Endometrial microvascular endothelial cells (primary cell): ENCODE data around the gene PHETA1. TPM values are rescaled to one million over a fixed set of nuclear protein-coding genes. Genes with fewer than 3 reads are reported as not detected.

ENCODE experiments used
- in situ Hi-C: cut with HindIII; loops from 2 replicates; pipeline ENCODE4 v1.10.0; 2017; ENCODE audit warnings: low sequenced_read_pairs, low pct_unique_long_range_greater_than_20kb; ENCODE audit errors: inconsistent ontology term
- total RNA-seq: library from RNA; depleted of rRNA; stranded (reverse); fragments of >200 nt; gene quantifications from one replicate; pipeline ENCODE4 v1.2.3, GENCODE V29; 2015; ENCODE audit errors: inconsistent ontology term

The PHETA1 gene, protein sequence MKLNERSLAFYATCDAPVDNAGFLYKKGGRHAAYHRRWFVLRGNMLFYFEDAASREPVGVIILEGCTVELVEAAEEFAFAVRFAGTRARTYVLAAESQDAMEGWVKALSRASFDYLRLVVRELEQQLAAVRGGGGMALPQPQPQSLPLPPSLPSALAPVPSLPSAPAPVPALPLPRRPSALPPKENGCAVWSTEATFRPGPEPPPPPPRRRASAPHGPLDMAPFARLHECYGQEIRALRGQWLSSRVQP
- 6.0 TPM for total RNA-seq

DNA sequence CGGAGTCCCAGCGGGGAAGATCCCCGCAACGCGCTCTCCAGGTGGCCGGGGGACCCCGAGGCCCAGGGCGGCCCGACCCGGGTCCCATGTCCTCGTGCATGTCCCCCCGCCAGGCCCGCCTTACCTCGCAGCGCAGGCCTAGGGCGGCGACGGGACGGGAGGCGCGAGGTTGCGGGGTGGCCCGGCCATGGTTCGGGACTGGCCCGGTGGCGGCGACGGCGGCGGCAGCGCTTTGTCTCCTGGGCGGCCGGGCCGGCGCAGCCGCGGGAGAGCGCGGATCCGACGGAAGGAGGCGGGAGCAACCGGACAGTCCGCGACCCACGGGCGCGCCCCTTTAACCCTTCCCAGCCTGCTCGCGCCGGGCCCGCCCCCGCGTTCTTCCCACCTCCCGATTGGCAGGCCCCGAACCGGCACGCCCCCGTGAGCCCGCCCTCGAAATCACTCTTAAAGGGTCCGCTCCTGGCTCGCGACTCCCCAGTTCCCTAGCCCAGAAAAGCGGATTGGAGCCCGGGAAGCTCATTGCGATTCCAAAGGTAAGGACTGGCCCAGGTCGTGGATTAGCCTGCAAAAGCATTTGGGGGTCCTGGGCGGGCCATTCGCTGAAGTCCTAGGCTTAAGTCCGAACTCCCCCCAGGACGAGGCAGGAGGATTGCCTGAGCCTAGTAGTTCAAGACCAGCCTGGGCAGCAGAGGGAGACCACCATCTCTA is at the start of gene PHETA1:
TSS of gene PHETA1 (minus strand) at position 308 of the 708 bp plus-strand sequence. CDS start 5,668 bp downstream, outside the sequence.
- in situ Hi-C loops = no loop called here

DNA sequence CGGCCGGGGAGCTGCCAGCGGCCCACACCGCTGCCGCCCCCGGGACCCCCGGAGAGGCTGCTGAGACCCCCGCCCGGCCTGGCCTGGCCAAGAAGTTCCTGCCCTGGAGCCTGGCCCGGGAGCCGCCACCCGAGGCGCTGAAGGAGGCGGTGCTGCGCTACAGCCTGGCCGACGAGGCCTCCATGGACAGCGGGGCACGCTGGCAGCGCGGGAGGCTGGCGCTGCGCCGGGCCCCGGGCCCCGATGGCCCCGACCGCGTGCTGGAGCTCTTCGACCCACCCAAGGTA is 49.6 kb upstream of the PHETA1 start:
- in situ Hi-C loops = no loop called here

DNA sequence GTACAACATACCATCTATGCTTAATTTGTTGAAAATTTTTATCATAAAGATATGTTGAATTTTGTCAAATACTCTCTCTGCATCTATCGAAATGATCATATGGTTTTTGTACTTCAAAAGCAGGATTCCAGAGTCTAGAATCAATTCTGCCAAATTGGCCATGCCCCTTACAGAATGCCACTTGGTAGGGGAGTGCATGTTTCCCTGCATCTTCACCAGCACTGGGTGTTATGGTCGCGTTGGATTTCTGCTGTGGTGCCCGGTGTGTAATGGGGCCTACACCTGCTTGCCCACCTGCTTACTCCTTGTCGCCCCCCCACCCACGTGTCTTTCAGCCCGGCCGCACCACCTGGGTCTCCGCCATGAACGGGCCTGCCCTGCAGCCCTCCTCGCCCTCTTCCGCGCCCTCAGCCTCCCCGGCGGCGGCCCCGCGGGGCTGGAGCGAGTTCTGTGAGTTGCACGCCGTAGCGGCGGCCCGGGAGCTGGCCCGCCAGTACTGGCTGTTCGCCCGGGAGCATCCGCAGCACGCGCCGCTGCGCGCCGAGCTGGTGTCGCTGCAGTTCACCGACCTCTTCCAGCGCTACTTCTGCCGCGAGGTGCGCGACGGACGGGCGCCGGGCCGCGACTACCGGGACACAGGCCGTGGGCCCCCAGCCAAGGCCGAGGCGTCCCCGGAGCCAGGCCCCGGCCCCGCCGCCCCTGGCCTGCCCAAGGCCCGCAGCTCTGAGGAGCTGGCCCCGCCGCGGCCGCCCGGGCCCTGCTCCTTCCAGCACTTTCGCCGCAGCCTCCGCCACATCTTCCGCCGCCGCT is 49.1 kb upstream of the PHETA1 start:
- in situ Hi-C loops = no loop called here

DNA sequence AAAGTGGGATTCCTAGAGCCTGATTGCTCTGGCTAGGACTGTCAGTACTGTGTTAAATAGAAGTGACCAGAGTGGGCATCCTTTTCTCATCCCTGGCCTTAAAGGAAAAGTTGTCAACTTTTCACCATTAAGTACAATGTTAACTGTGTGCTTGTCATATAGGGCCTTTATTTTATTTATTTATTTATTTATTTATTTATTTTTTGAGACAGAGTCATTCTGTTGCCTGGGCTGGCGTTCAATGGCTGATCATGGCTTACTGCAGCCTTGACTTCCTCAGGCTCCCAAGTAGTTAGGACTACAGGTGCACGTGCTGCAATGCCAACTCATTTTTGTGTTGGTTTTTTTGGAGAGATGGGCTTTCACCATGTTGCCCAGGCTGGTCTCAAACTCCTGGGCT is 48.4 kb upstream of the PHETA1 start:
- in situ Hi-C loops = no loop called here

DNA sequence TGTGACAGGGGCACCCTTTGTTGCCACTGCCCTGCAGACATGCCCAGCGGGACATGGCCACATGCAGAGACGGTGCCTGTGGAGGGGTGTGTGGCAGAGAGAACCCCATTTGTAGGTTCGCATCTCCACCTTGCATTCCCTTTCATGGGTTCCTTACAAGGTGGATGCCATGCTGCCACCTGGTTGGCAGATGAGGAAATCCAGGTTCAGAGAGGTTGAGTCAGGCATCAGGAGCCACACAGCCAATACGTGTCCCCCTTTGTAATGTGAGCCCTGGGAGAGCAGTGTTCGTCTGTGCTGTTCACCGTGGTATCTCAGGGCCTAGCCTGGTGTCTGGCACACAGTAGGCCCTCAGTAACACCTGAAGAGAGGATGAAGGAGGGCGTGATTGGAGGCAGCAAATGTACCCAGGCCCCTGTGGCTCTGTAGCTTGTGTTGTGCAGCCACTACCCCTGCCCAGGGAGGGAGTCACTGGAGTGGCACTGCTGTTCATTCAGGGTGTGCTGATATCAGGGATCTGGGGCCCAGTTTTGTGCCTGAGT is 45.9 kb upstream of the PHETA1 start:
- in situ Hi-C loops = no loop called here

DNA sequence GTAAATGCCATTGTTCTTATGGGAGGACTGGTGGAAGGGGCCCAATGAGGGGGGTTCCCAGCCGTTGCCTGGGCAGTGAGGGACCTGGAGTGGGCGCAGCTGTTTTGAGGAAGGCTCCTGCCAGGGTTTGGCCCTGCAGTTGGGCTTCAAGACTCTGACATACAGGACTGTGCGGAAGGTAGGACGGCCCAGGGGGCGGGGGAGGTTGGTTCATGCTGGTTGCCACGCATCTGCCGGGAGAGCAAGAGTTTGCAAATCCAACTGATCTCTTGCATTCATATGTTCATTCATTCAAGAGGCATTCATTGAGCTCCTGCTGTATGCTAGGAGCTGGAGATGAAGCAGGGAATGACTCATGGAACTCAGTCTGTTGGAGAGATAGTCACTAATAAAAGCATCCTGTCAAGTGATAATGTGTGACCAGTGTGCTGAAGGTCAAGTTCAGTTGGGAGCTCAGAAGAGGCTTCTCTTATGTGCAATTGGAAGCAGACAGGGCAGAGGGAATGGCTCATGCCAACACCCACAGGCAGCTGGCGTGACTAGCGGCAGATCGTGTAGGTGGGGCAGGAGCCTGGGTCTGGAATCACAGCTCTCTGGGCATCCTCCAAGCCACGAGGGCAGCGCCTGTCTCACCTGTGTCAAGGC is 44.7 kb upstream of the PHETA1 start:
- in situ Hi-C loops = no loop called here

DNA sequence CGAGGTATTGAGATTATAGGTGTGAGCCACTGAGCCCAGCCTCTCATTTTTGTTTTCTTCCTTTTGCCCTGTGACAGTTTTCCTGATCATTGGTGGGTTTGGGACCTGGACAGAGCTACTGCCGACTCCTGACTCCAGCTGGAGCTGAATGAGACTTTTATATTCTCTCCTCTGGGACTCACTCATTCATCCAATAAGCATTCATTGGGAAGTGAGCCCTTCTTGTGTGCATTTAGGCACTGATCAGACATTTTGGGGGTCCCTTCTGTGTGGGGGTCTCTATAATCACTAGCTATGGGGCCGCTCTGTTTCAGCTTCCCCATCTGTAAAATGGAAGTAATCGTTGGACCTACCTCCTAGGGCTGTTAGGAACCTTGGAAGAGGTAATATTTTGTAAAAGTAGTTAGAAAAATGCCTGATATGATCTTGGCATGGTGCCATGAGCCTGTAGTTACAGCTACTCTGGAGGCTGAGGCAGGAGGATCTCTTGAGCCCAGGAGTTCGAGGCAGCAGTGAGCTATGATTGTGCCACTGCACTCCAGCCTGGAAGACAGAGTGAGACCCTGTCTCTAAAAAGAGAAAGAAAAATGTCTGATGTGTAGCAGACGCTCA is 44.0 kb upstream of the PHETA1 start:
- in situ Hi-C loops = no loop called here

DNA sequence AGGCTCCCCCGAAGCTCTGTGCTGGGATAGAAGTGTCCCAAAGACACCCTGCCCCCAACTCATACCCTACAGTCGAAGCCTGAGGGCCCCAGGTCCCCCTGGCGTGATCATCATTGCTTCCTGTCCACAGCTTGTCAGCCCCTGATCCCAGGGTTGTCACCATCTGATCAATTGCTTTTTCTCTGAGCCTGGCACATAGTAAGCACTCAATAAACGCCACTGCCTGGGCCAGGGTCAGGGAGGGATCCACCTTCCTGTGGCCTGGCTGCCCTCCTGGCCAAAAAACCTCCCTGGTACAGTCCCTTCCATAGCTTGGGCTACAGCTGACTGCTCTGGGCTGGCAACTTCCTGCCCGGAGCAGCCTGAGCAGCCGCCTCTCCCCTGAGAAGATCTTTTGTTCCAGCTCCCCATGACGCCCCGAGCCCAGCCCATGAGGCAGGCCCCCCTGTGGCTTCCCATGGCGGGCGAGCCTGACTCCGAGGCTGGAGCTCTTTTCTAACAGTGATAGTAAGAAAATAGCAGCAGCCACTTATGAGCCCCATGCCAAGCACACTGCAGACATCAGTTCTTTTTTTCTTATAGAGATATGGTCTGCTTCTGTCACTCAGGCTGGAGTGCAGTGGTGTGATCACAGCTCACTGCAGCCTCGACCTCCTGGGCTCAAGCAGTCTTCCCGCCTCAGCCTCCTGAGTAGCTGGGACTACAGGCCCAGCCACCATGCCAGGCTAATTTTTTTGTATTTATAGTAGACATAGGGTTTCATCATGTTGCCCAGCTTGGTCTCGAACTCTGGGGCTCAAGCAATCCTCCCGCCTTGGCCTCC is 43.3 kb upstream of the PHETA1 start:
- in situ Hi-C loops = no loop called here

DNA sequence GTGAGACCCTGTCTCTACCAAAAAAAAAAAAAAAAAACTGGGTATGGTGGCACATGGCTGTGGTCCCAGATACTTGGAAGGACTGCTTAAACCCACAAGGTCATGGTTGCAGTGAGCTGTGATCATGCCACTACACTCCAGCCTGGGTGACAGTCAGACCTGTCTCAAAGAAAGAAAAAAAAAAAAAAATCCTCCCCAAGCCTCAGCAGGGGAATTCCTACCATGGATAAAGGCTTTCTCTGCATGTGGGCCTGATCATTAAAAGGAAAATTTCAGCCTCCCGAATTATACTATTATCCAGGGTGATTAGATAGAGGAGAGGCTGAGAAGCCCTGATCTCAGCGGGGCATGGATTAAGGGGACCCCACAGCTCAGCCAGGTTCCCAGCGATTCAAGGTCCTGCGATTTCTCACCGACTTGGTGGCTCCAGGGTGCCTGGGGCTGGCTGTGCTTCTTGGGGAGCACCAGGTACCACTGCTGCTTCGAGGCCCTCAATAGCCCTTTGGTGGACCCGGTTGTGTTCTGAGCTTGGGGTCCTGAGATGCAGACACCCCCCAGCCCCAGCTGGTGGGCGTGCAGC is 42.4 kb upstream of the PHETA1 start:
- in situ Hi-C loops = no loop called here

DNA sequence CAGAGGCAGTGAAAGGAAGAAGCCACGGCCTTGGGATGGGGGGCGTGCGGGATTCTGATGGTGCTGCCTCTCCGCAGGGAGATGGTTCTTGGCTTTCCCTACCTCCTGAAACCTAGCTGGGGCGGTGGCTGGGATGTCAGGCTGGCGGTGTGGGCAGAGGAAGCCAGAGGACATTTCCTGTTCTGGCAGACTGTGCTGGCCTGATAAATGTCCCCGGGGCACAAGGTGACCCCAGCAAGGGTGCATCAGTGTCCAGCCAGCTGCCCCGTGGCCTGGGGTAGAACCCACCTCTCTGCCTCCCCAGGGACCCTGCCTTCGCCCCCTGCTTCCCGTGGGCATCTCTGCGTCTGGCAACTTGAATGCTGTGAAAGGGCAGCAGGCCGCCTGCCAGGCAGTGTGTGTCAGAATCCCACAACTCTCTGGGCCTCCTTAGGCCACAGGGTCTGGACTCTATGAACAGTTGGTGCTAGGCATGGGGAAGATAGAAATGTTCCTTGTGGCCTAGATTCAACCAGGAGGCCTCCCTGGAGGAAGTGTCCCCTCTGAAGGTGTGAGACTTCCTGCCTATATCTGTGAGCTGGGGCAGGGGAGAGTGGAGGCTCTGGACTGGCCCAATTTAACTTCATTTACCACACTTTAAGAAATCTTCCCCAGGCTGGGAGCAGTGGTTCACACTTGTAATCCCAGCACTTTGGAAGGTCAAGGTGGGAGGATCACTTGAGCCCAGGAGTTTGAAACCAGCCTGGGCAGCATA is 41.7 kb upstream of the PHETA1 start:
- in situ Hi-C loops = no loop called here

DNA sequence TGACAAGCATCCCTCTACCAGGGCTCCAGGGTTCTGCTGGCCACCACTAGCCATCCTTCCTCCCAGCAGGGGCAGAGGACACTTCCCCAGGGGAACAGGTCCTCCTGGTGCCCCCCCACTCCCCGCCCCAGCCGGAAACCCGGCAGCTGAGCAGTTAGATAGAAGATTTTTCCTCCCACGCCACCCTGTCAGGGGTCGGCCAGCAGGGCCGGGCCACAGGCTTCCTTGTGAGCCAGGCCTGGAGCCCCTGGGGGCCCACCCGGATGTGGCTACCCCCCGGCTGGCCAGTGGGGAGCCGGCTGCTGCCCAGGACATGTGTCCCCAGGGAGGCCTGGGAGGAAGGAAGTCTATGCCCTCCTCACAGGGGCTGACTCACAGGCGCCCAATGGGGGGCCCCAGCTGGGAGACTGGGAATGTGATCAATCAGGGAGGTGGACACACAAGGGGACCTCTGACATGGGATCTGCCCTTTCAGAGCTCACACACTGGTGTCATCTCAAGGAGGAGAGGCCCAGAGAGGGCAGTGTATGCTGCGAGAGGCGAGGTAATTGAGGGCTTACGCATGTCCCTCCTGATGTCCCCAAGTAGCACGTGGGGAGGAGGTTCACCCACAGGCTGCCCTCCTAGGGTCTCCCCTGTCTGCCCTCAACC is 41.0 kb upstream of the PHETA1 start:
- in situ Hi-C loops = no loop called here

DNA sequence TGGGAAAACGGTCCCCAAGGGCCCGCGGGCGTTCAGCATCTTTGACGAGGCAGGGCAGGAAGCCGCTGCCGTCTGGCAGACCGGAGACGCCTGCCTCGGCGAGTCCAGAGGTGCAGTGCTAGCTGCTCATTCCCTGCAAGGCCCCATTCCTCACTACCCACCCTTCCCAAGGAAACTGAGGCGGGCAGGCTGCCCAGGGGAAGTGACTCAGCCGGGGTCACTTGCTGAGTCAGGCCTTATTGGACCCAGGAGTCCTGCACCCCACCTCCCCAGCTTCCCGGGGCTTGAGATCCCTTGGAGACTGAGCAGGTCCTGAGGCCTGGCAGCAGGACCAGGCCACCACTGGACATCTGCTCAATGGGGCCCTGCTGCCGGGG is 40.5 kb upstream of the PHETA1 start:
- in situ Hi-C loops = no loop called here

DNA sequence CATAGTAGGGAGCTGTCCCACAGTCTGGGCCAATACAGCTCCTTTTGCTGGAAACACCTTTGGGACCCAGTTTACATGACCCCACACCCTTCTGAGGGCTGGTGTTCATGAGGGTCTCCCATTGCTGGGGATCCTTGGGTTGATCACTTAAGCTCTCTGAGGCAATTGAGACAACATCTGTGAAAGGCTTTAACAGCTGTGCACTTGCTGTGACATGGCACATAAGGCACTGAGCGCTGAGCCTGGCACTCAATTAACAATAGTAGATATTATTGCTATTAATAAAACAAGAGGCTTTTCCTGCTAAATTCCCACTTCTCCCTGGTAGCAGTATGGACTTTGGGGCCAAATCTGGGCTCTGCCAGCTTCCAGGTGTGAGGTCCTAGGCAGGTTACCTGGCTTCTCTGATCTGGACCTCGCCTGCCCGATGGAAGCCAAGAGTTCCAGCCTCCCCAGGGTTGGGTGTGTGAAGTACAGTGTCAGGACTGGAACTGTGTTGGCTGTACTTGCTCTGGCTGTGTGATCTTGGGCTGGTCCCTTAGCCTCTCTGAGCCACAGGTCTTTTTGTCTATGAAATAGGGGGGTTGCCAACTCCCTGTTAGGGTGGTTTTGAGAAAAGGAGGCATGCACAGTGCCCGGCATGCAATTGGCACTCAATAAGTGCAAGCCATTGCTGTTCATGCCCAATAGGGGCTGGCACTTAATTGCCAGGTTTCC is 39.9 kb upstream of the PHETA1 start:
- in situ Hi-C loops = no loop called here

DNA sequence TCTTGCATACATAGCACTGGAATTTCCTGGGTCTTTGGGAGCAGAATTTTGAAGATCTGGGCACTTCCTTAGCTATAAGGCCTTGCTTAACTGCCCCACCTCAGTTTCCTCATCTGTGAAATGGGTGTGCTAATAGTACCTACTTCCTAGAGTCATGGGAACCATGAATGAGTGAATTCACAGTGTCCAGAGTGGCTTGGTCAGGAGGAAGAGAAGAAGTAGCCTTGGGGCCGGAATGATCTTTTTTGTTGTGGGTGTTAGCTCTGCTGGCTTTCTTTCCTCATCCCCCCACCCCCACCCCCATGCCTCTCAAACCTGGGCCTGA is 39.2 kb upstream of the PHETA1 start:
- in situ Hi-C loops = no loop called here

DNA sequence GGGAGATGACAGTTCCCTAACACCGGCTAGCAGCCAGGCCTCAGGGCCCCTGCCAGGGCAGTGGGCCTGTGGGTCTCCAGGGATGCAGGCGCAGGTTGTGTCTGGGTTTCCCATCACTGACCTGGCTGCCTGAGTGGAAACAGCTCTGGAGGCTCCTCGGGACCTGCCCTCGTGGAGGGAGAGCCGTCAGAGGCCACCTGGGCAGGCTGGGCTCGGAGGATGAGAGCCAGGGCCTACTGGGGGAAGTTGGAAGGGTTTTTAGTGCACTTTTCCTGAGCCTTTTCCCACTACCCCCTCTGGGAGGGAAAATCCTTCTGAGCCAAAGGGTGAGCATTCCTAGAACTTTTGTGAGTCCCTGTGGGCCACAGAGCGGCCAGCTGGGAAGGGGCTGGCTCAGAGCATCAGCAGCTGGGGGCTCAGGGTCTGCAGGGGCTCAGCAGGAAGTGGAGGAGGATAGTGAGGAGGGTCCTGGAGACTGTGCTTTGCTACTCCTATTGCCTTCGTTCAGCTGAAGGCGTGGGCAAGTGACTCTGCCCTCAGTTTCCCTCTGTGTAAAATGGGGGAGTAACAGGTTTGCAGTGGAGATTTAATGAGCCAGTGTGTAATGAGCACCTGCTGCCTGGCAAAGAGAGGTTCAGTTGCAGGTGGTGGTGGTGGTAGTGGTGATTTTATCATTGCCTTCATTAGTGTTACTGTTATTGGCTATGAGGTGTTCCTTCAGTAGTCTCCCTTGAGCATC is 38.7 kb upstream of the PHETA1 start:
- in situ Hi-C loops = no loop called here
